HG02973 (cell line): ENCODE measurements around the gene SLC12A3.

Experiments used
- ATAC-seq: cut with Tn5 transposase; IDR thresholded peaks from one replicate; pipeline ENCODE4 v1.9.1; 2021; ENCODE audit warnings: moderate library complexity; ENCODE audit not compliant: unreplicated experiment

Gene SLC12A3

DNA sequence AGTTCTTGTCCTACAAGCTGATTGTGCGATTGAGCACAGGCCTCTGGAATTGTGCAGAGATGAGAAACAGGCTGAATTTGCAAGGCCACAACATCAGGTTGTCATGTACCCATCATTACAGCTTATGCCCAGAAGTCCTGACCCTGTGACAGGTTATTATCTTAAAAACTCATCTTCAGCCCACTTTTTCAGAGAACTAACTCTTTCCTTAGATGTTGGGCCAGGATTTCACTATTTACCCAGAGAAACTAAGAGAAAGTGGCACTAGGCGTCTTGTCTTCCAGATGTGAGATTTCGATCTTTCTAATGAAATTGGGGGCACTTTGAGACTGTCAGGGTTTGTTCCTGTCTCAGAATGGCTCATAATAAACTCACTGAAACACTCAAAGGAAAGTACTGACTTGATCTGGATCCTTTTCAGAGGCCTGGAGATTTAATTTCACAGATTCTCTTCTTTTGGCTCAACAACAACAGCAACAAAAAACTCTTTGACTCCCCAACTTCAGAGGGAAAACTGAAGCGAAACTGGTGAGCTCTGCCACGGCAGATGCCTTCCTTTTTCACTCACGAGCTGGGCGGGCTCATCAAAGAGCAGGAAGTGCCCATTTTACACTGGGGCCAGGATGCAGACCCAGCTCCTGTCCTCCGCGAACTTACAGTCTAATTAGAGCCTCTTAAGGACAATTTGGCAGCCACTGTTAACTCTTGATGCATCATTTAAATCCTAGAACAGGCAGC, 17.7 kb upstream of the SLC12A3 start:
- no peak for ATAC-seq

DNA sequence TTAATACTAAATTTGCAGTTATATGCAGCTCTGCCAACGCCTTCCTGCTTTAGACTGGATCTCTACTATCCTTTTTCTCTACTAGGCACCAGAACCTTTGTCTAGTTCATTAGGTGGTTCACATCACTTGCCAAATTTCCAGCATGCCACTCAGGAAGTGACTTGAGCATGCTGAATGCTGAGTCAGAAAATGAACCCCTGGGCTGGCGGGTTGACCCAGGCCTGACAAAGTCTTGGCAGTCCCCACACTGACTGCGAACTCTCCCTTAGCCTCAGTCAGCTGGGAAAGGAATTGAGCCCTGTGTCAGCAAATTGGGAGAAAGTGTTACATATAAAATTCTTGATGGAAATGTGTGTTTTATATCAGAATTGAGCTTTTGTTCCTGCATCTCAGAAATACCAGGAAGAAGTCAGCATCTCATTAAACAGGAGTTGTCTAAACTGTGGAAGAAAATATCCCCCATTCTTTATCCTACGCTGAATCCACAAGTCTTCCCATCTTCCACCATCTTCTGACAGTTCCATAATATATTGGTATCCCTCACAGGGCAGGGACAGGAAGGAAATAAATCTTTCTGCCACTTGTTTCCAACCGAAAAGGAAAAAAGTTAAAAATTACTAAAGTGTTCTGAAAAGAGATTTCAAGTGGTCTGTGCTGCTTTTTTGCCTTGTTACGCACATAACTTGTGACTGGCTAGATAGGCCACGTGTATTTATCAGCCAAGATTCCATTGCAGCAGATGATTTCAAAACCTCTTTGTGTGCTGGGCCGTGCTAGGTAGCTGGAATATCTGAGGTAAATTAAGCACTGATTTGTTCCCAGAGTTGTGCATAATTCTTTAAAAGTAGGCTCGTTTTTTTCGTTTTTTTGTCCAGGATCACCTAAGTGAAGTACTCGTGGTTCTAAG, 16.7 kb upstream of the SLC12A3 start:
- no peak for ATAC-seq

GRCh38 chr16:56848955-56849689, 15.9 kb upstream of the SLC12A3 start:
- no peak for ATAC-seq

- ATAC-seq, result no peak
Observed at GRCh38 chr16:56849690-56850680, 15.0 kb upstream of the SLC12A3 start.

DNA sequence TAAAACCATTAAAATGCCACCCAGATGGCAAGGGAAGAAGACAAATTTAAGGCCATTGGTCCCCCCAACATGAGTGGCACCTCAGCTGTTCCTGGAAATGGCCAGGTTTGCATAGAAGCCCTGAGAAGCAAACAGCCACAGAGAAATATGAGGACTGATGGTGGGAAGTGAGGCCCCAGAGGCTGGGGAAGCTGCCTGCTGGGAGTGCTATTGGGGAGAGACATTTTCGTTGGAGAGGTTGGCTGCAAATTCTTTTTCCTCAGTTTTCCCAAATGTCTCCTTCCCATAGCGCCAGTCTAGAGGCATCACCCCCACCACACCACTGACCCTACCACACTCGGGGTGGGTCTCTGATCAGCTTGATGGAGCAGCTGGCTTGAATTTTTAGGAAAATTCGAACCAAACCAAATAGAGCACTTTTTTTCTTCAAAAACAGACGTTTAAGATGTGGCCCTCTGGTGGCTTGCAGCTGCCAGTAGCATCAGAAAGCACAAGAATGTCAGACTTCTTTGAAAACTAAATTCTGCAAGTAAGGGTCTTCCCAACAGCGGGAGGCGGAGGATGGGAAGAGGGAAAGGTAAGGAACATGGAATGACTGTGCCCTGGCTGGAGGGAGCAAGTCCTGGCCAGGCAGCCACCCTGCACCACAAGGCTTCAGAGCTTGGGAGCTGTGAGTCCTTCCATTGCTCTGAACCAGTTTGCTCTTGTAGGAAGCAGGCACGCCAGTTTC, 13.2 kb upstream of the SLC12A3 start:
- ATAC-seq, result no peak

DNA sequence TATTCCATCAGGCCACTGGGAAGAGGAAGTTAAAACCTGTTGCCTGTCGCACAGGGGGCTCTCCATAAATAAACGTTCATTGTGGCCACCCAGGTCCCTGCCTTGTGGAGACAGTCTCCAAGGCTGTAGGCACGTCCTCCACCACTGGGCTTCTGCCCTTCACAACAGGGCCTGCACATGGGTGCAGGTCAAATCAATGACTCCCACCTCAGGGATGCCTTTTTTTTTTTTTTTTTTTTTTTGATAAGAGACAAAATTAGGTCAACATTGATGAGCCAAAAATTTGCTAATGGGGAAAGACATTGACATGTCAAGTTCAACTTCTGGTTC, 12.6 kb upstream of the SLC12A3 start:
- ATAC-seq, result no peak

DNA sequence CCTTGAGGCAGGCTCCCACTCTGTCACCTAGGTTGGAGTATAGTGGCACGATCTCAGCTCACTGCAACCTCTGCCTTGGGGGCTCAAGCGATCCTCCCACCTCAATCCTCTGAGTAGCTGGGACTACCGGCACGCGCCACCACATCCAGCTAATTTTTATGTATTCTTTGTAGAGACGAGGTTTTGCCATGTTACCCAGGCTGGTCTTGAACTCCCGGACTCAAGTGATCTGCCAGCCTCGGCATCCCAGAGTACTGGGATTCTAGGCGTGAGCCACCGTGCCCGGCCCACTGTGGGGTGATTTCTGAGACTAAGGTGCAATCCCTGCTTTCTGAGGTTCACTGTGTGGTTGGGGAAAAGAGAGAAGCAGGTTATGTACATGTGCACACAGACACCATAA, 12.0 kb upstream of the SLC12A3 start:
- no peak for ATAC-seq

GRCh38 chr16:56855201-56855600, 9.8 kb upstream of the SLC12A3 start:
- ATAC-seq, result no peak

DNA sequence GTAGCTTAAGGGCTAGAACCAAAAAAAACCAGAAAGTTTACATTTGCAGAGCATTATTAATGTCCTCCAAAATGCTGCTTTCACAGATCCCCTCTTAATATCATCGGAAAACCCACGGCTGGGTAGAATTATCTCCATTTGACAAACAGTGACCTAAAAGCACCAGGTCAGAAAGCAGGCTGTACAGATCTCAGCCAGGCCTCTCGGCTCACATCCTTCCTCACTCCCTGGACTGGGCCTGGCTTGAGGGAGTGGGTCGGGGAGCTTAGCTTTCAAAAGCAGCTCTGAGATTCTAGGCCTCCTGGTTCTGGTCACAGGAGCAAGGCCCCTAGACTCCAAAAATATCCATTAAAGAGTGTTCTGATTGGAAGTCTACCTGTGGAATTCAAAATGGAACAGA, 9.1 kb upstream of the SLC12A3 start:
- ATAC-seq, result no peak

DNA sequence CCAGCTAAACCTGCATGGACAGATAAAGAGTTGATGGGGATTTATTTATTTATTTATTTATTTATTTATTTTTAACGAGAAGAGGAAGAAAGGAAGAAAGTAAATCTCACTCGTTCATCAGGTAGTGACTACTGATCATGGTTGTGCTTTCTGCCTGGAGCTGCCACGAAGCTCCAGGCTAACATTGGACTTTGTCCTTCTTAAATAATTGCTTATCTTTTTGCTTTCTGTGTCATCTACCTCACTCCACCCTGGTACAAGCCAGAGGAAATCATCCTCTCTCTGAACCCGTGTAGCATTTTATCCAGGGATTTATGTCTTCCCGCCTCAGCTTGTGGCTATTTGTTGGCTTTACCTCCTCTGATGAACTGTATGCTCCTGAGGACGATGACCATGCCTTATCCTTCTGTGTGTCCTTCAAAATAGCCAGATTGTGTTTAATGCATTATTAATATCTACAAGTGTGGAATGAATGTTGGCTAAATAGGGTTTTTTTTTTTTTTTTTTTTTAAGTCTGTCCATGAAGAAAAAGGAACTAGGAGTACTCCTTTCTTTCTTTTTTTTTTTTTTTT, 8.0 kb upstream of the SLC12A3 start:
- ATAC-seq, result no peak

DNA sequence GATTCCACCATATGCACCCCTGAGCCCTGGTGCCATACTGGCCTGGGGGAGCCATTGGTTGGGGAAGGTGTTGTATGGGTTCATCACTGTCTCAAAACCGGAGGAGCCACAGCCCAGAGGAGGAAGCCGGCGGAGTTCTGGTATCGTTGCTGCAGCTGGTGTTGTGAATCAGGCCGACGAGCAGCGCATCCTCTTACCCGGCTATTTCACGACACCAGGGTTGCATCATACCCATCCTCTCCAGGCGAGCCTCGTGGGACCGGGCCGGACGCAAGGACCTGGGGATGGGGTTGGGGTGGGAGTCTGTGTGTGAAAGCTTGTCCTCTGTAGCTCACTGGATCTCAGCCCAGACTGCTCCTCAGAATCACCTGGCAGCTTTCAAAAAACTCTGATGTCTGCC, 6.6 kb upstream of the SLC12A3 start:
- no peak for ATAC-seq

DNA sequence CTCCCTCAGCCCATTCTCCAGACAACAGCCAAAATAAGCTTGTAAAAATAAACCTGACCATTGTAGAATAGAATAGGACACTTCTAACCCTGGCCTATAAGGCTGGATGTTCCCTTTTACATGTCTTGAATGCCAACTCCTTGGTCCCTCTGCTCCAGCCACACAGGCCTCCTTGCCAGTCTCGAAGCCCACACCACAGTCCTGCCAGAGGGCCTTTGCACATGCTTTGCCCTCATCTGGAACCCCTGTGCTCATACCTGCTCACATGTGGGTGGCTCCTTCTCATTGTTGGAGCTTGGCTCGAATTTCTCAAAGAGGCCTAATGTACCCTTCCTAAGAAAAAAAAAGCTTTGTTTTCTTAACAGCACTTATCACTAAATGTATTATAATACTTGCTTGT, 5.4 kb upstream of the SLC12A3 start:
- no peak for ATAC-seq

DNA sequence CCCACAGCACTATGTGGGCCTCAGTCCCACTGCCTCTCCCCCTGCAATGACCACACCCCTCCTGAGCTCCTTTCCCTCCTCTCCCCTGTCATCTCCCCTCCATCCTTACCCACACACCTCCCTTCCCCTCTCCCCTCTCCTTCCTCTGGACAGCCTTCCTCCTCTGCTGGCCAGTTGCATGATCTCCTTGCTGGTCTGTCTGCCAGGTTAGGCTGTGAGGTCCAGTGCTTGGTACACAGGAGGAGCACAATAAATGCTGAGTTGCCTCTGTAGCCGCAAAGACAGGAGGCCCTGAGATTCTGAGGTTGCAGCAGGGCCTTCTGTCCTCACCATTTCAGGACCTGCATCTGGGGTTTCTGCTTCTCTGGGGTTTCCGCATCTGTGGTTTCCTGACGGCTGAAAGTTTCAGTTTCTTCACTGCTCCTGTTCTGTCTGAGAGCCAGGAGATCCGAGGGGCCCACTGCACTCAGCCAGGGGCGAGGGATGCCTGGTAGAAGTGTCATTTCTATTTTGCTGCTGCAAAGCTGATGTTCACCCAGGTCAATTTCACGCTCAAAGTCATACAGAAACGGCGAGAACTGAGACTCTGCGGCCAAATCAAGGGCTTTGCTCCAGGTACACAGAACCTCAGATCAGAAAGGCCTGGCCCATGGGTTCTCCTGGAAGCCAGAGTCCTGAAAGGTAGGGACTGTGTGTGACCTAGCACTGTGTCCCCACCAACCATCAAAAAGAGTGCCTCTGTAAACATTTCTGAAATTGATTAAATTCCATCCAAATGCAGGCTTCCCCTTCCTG, 4.6 kb upstream of the SLC12A3 start:
- ATAC-seq, result peak; percentile 71

DNA sequence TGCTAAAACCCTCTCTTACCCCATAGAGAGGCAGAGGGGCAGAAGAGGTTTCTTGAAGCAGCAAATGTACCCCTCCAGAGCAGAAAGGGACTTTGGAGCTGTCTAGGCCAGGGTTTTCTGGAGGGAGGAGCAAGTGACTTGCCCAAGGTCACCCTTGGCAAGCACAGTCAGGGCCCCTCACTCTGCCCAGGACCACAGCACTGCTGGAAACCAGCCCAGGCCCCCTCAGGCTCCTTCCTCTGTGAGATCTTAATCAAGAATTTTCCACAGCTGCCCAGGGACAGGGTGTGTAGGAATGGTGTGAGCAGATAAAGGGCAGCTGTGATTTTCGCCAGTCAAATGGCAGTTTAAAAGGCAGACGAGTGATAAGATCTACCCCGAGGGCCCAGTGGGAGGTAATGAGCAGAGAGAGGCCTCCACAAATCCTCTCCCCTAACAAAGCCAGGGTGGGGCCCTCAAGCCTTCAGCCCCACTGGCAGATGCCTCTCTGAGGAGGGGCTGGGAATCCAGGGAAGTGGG, 3.9 kb upstream of the SLC12A3 start:
- no peak for ATAC-seq

DNA sequence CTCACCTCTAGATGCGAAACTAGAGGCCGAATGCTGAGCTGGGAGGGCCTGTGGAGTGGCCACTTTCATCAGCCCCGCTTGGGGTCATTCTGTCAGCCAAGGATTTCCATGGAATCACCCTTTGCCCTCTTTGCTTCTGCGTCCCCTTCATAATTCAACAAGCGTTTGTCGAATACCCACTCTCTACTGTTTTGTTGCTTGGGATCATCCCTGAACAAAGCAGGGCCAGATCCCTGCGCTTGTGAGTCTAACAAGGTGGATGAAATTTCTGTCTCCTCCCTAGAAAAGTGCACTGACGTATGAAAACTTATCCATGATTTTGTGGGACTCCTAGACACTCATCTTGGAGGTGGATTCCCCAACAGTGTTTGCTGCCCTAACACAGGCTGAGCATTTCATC, 3.3 kb upstream of the SLC12A3 start:
- no peak for ATAC-seq

- ATAC-seq, result no peak
Observed at GRCh38 chr16:56862776-56863175, 2.2 kb upstream of the SLC12A3 start.

GRCh38 chr16:56865394-56866062, 521 bp downstream of the SLC12A3 start:
- ATAC-seq, result no peak
